HUDEP-2 (cell line): Measurements from ENCODE around the gene SLC29A2.
A peak's percentile ranks its signal among the peaks of the same experiment; 100 is the strongest.
"Not testable (repeated sequence)": the region's sequence is repeated elsewhere in the genome, so short reads cannot be mapped to it uniquely, and the experiment has no call there.

Source experiments
- DNase-seq, 76 experiments: peaks; one replicate each; lab custom pipeline; 2025; ENCODE audit not compliant: unreplicated experiment in 76 of 76; lab: John Stamatoyannopoulos, UW

SLC29A2 gene

DNA sequence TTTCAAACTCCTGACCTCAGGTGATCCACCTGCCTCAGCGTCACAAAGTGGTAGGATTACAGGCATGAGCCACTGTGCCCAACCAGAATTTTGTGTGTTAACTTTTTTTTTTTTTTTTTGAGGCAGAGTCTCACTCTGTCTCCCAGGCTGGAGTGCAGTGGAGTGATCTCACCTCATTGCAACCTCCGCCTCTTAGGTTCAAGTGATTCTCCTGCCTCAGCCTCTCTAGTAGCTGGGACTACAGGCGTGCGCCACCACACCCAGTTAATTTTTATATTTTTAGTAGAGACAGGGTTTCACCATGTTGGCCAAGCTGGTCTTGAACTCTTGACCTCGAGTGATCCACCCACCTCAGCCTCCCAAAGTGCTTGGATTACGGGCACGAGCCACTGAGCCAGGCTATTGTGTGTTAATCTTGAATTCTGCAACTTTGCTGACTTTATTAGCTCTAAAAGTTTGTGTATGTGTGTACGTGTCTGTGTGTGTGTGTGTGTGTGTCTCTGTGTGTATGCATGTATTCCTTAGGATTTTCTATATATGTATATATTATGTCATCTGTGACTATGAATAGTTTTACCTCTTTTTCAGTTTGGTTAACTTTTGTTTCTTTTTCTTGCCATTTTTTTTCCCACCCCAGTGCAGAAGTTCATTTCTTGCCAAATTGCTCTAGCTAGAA is 20.9 kb downstream of the SLC29A2 start:
- not testable (repeated sequence) for DNase-seq

DNA sequence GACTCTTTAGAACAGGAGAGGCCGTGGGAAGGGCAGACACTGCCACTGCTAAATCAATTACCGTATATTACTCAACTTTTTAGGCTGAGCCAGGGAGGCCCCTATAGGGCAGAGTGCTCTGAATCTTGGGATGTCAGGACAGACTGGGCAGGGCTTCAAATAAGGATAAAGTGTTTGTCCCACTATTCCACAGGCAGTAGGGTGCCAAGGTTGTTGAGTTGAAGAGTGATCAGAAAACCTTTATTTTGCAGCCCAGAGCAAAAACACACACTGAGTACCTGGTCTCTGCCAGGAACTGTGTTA is 22.5 kb downstream of the SLC29A2 start:
- no peak for DNase-seq

DNA sequence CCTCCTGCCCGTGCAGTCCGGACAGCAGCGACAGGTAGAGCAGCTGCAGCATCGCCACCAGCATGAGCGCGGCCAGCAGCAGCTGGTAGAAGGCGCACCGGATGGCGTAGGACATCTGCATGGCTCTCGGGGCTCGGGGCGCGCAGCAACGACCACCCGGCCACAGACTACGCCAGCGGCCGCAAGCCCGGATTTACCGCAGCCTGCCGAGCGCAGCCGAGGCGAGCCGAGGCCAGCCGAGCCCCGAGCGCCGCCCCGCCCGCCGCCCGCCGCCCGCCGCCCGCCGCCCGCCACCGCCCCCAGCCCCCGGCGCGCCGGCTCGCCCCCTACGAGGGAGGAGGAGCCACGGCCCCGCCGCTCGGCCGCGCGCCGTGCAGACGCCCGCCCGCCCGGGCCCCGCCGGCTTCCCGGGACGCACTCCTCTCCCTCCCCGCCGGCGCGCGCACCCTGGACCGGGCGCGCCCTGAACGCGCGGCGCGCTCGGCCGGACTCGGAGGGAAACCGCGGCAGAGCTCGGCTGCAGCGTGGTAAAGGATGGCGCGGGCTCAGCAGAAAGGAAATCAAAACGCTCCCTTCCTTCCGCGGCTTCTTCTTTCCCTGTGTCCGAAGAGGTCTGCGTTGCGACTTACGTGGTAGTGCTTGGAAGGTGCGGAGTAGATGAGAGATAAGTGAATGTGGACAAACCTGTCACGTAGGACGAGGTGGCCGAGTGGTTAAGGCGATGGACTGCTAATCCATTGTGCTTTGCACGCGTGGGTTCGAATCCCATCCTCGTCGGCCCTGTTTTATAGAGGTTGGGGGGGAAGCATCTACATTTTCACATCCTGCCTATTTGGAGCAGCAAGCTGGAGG is 23.9 kb downstream of the SLC29A2 start, which contains the start of gene B4GAT1:
TSS of gene B4GAT1 (minus strand) at position 205 of the 852 bp plus-strand sequence. CDS start at position 121, 84 bp downstream.
- peak in 73 of 76 experiments; percentile 17 to 82 (median 62) for DNase-seq

DNA sequence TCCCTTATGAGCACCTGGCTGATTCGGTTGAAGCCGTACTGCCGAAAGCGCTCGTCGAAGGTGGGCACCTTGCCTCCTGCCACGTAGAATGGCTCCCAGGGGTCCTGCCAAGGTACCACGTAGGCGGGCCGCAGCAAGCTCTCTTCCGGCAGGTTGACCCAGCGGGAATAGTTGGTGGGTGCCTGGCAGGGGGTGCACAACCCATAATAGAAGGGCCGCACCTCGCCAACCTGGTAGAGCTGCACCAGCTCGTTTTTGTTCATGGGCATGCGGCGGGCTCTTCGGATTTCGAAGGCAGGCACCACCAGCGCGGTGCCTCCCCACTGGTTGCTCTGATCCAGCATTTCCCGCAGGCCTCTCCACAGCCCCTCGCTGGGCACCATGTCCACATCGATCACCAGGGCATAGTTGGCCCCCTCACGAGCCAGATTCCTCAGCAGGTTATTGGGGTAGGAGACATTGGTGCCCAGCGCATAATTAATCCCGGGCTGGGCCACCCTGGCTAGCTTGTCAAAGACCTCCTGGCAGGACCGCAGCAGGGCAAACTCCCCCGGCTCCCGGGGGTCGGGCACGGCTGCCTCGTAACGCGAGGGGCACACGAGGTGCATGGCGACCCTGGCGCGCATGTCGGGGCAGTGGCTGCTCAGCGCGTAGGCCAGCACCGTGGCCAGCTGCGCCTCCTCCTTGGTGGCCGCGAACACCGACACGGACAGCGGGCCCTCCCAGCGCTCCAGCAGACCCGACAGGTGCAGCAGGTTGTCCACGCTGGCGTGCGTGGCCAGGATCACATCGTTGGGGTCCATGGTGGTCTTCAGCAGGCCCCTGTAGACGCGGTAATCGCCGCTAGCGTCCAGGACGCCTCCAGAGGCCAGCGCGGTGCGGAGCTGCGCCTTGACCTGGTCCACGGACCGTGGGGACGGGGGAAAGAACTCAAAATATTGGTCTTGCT is 24.8 kb downstream of the SLC29A2 start:
- DNase-seq: no peak

DNA sequence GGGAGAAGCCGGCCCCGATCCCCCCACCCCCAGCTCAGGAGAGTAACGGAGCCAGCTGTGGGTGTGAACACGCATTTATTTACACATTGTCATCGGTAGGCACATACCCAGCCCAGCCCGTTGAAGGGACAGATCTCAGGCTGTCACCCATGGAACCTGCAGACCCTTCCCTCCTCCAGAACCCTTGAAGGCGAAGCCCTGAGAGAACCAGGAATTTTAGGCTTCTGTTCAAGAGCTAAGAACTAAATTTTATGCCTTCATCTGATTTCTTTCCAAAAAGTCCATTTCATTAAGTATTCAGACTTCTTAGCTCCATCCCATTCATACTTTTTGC is 26.3 kb downstream of the SLC29A2 start:
- peak in 1 of 76 experiments; percentile 72 for DNase-seq

DNA sequence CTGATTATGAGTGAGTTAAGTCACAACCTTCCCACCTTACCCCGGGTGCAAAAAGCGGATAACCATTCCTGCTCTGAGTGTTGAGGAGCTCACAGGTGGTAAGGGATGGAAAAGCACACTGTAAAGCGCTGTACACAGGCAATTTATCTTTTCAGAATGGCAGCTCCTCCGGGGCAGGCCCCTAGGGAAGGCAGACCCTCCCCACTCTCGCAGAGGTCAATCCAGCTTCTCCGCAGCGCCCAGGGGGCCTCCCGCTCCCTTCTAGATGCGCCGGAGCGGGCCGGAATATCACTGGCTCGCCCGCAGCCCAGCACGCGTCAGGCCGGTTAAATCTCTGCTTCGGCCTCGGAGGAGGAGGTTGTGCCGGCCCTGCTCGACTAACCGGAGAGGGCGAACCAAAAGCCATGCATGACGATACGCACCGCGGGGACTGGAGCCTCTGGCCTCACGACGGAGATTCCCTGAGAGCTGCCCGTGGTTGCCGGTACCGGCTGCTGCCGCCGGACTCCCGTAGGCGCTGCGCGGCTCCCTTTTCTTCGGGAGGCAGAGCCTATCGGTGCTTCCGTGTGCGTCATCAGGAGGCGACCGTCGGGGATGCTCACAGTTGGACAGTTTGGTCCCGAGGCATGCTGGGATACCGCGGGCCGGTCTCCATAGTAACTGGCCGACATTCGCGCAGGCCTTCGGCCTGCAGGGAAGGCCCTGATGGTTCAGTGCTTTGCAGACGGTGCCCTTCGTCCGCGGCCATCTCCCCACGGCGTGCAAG is 26.8 kb downstream of the SLC29A2 start, which contains the start of gene BRMS1:
TSS of gene BRMS1 (minus strand) at position 555 of the 766 bp plus-strand sequence. CDS start 2,870 bp downstream, outside the sequence.
- peak in 74 of 76 experiments; percentile 62 to 96 (median 88) for DNase-seq

DNA sequence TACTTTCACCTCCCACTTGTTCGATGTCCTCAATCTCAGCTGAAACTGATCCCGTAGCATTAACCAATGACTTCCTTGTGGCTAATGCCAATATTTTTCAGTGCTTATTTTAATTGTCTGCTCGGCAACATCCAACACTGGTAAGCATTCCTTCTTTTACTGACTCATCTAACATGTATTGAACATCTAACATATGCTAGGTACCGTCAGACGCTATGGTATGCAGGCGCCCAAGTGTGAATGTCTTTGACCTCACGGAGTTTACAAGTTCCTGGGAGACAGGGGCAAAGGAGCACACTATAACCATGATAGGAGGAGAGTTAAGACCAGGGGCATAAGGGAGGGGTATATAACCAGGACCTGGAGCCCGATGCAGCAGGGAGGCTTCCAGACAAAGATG is 28.4 kb downstream of the SLC29A2 start:
- DNase-seq: no peak

DNA sequence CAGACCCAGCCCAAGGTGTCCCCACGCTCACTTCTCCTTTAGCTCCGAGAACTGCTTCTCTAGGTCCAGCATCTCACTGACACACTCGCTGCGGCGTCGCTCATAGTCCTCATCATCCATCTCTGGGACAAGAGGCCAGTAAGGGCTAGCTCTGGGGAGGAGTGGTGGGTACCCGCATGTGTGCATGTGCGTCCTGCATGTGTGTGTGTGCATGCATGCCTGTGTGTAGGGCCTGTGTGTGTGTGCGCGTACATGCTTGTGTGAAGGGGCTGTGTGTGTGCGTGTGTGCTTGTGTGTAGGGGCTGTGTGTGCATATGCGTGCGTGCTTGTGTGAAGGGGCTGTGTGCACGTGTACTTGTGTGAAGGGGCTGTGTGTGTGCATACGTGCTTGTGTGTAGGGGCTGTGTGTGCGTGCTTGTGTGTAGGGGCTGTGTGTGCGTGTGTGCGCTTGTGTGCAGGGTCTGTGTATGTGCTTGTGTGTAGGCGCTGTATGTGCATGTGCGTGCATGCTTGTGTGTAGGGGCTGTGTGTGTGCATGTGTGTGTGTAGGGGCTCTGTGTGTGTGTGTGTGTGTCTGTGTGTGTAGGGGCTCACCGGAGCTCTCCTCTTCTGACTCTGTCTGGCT is 29.9 kb downstream of the SLC29A2 start:
- DNase-seq: no peak

DNA sequence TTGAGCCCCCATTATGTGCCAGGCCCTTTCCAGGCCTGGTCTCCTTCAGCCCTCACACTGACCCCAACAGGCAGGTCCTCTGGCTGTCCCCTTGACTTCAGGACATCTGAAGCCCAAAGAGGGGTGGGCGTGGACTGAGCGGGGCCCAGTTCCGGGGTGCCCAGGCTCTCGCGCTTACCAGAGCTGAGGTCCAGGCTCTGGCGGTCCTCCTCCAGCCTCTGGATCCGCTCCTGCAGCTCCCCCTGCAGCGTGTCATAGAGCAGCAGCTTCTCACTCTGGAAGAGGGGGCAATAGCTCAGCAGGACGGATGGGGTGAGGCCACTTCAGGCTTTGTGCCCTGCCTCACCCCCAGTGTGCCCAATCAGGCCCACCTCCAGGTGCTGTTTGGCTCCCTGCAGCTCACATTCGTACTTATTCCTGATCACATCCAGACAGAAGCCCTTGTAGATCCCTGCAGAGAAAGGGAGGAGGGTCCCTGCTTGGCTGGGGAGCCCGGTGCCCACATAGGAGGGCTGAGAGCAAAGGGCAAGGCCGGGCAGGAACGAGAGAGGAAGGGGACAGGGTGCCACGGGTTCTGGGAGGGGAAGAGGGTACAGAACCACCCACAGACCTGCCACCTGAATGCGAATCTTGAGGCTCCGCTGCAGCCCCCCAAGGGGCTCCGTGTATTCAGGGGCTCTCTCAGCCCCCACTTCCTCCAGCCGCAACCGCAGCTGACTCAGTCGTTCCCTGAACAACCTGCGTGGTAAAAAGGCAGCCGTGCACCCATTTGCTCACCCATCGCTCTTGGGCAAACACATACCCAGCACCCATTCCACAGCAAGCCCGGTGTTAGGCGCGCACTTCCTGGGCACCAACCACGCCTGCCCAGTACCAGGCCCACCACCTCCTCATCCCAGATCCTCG is 30.7 kb downstream of the SLC29A2 start:
- no peak for DNase-seq

DNA sequence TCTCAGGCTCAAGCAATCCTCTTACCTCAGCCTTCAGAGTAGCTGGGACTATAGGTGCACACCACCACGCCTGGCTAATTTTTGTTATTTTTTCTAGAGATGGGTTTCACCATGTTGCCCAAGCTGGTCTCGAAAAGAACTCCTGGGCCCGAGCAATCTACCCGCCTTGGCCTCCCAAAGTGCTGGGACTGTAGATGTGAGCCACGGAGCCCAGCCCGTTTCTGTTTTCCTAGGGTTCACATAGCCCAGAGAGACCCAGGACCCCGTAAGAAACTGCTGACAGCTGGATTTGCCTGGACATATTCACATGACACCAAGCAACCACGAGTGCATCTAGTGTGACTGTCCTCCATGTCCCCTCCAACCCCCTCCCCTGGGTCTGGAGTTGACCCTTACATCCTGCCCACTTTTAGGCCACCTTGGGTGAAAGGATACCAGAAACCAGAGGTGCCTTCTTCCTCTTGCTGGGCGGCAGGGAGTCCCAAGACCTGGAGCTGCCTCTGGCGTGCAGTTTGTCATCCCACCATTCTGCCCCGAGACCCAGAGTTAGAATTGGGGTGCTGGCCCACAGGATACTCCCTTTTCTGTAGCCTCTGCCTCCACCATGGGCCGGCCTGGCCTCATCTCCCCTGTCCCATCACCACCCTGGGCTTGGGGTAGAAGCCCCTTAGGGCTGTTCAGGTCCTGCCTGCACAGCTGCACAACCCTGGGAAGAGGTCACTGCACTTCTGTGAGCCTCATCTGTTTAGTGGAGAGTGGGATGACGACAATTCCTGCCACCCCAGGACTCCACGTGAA is 31.7 kb downstream of the SLC29A2 start:
- DNase-seq: no peak

DNA sequence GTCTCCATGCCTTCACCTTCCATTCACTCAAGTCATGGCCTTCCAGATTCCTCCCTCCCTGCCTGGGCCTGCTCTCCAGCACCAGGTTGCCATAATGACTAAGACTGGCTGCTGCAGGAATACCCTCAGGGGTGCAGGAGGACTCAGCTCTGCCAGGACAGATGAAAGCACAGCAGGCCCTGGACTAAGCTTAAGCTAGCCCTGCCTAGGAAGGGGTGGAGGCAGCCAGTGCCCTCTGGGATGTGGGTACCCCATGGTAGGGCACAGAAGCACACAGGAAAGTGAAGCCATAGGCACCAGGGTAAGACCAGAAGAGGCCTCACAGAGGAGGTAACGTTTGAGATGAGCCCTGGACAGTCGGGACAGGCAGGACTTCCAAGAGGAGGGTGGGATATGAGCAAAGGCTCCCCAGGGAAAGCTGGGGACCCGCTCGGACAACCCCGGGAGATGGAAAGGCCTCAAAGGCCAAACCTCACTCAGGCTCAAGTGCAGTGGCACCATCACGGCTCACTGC is 32.3 kb downstream of the SLC29A2 start:
- DNase-seq: no peak

DNA sequence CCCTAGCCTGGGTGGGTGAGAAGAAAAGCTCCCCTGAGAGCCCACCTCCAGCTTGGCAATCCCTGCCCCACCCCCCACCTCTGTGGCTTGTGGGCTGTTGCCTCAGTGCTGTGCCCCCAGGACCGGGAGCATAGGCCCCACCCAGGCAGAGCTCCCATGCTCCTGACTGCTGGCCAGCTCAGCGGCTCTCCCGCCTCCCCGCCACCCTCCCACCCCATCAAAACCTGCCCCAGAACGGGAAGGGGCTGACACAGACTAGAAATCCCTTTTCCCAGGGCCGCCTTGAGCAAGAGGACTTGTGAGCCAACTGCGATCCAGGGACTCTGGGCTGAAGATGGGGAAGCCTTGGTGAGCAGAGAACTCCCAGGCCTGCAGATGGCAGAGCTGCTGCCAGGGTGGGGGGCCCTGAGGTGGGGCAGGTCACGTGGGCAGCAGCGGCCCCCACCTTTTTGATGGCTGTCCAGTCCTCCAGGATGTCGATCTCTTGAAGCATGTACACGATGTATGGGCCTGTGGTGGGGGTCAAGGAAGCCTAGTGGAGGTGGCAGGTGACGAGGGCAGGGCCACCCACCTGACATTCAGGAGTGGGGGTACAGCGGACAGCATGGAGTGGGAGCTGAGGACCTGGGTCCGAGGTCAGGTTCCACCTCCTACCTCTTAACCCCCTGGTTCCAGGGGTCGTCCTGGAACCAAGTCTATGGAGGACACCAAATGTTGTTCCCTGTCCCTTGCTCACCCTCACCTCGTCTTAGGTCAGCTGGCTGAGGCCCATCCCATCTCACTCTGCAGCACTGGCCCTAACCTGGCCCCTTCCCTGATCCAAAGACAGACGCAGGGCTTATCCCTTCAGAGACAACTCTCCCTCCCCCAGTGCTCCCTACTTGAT is 33.0 kb downstream of the SLC29A2 start:
- no peak for DNase-seq

DNA sequence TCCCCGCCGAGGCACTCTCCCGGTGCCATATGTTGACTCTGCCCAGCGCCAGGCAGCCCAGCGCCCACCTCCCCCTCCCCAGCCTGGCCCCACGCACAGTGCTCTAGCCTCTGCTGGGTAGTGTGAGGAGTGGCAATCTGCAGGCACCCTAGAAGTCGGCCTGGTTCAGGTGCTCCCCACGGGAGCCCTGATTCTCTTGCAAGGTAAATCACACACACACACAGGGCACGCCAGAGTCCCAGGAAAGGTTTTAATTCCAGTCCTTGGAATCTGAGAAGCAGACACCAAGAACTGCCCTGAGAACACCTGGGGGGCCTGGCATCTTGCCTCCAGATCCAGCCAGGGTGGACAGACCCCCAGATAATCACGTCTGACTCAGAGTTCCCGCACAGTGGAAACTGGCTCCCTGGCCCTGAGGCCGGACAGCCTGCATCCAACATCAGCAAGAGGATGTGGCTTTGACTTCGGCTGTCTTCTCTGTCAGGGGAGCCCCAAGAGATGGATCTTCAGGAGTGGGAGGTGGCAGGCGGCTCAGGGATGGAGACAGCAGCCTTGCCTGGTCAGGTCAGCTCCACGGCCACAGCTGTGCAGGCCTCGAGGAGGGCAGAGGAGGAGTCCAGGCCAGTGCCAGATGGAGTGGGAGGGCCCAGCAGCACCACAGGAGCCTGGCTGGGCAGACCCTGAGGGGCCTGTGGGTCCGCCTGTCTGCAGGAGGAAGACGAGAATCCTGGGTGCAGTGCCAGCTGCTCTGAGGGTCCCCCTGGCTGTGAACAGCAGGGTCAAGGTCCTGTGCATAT is 34.3 kb downstream of the SLC29A2 start:
- no peak for DNase-seq

DNA sequence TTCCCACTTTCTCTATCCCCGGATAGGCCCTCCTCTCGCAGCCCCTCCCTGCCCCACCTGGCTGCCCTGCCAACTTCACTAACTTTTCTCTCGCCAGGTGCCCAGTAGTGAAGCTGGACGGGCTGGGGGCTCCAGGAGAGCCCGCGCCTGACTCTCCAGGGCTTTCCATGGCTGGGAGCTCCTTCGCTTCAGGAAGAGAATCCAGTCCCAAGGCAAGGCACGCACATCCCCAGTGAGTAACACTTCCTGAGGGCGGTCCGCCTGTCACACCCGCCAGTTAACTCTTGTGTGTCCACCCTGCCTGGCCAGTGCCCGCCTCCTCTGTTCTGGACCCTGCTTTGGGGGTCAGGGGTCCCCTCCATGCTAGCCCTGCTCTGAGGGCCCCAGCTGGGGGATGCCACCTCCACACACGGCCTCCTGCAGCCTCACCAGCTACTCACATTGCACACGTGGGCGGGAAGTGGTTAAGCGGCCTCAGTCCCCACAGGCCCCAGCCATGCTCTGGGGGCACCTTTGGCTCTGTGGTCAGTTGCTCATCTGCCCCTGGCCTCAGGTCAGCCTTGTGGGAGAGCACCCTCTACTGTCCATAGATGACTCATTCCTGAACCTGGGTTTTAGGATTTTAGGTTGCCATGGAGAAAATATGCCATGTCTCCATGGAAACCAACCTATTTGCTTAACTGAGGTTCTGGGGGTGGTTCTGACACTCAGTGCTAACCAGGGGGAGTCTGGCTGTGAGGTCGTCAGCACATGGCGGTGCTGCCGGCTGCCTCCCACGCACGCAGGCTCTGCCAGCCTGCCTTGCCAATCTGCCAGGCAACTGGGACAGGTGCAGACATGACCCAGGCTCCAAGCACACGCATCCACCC is 35.1 kb downstream of the SLC29A2 start, which contains the start of gene RIN1:
TSS of gene RIN1 (minus strand) at position 201 of the 869 bp plus-strand sequence. CDS start at position 169, 32 bp downstream.
- DNase-seq: peak in 8 of 76 experiments; percentile 12 to 46 (median 24)
